K562 (cell line): ENCODE data around the gene ZC3H18.
A peak's percentile ranks its signal among the peaks of the same experiment; 100 is the strongest.

ENCODE experiments used
- POLR2AphosphoS2 ChIP-seq: IDR thresholded peaks from 2 replicates; pipeline ENCODE4 v1.6.1; 2012; ENCODE audit warnings: low read length, improper control_type of control experiment
- ZNF217 ChIP-seq: sonication (generic); formaldehyde crosslinking; IDR thresholded peaks from 2 replicates; pipeline ENCODE4 v1.8.0; 2022; ENCODE audit warnings: mild to moderate bottlenecking, missing genetic modification reagents
- ZNF707 ChIP-seq: fragments of 250-450 bp; sonication (Bioruptor Pico); conservative IDR thresholded peaks from 2 replicates; pipeline ENCODE4 v1.8.0; 2022; ENCODE audit warnings: inconsistent platforms, mild to moderate bottlenecking, moderate library complexity
- TF ChIP-seq, protein P1 (sequence below), 3 experiments: IDR thresholded peaks in 2 of 3; conservative IDR thresholded peaks in 1 of 3; 2 replicates each; pipeline ENCODE4 v1.5.1; 2011 to 2012; ENCODE audit warnings: low read length in 3 of 3, mild to moderate bottlenecking in 3 of 3, control low read depth in 2 of 3, improper control_type of control experiment in 1 of 3, inconsistent platforms in 1 of 3, low read depth in 1 of 3, mixed read lengths in 1 of 3, moderate library complexity in 1 of 3; ENCODE audit not compliant: insufficient read depth in 2 of 3
- TF ChIP-seq, protein P2 (sequence below): sonication (generic); formaldehyde crosslinking; IDR thresholded peaks from 2 replicates; pipeline ENCODE4 v1.8.1; 2022; ENCODE audit warnings: missing genetic modification reagents
- TF ChIP-seq, protein P3 (sequence below), 2 experiments: fragments of 450-650 bp; formaldehyde crosslinking in 1 of 2; IDR thresholded peaks; 2 replicates each; pipeline versions ENCODE4 v1.4.0 to v1.6.1; 2014 to 2020; ENCODE audit warnings: mild to moderate bottlenecking in 2 of 2, borderline replicate concordance in 1 of 2, low read depth in 1 of 2
- TF ChIP-seq, protein P4 (sequence below), 3 experiments: fragments of 200-800 bp in 1 of 3; fragments of 250-450 bp in 1 of 3; fragments of 450-650 bp in 1 of 3; sonication (Bioruptor Pico) in 1 of 3; sonication (Bioruptor generic) in 1 of 3; formaldehyde crosslinking in 1 of 3; IDR thresholded peaks; 2 replicates each; pipeline versions ENCODE4 v1.6.1 to v1.8.0; 2016 to 2022; ENCODE audit warnings: mild to moderate bottlenecking in 2 of 3, missing genetic modification characterization in 2 of 3, missing compliant biosample characterization in 1 of 3, moderate library complexity in 1 of 3

DNA sequence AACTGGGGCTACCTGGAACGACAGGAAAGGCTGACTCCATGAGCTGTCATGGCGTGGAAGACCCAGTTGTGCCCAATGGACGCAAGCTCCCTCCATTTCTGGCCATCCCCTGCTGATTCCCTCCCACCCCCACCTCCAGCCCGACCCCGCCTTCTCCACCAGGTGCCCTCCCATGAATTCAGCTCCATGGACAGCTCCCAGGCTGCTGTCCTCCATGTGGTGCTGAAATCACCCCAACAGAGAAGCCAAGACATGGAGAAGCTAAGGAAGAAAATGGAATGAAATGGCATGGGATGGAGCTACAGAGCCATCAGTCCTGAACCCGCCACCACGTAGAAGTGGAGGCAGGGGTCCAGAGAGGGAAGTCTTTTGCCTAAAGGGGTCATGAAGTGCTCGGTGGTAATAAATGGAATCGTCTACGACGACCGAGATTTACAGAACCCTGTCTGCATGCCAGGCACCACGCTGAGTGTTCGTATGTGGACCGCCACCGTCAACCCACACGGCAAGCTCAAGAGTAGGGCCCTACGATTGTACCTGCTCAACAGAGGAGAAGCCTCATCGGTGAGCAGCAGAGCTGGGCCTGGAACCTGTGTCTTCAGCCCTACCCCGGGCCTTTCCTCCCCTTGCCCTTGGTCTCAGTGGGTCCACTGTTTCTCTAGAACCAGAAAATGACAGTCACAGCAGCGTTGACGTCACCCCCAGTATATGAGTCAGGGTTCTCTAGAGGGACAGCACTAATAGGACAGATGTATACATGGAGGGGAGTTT lies 9.3 kb upstream of the ZC3H18 start:
- TF ChIP-seq, protein P1, sequence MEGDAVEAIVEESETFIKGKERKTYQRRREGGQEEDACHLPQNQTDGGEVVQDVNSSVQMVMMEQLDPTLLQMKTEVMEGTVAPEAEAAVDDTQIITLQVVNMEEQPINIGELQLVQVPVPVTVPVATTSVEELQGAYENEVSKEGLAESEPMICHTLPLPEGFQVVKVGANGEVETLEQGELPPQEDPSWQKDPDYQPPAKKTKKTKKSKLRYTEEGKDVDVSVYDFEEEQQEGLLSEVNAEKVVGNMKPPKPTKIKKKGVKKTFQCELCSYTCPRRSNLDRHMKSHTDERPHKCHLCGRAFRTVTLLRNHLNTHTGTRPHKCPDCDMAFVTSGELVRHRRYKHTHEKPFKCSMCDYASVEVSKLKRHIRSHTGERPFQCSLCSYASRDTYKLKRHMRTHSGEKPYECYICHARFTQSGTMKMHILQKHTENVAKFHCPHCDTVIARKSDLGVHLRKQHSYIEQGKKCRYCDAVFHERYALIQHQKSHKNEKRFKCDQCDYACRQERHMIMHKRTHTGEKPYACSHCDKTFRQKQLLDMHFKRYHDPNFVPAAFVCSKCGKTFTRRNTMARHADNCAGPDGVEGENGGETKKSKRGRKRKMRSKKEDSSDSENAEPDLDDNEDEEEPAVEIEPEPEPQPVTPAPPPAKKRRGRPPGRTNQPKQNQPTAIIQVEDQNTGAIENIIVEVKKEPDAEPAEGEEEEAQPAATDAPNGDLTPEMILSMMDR (IDR thresholded peaks at IDR 0.05 in 2 of 3, conservative IDR thresholded peaks at IDR 0.05 in 1 of 3; ENCODE audit: insufficient read depth in 2 of 3, low read depth in 1 of 3, low read length in 3 of 3), result 0 out of 6 replicates have a peak, but pooled peaks of 1 of the 3 experiments have one; percentile 0
- peak; percentile 93 for TF ChIP-seq ZNF217 (CRISPR knock-in tag)
- no peak for TF ChIP-seq POLR2AphosphoS2
- TF ChIP-seq, protein P2, sequence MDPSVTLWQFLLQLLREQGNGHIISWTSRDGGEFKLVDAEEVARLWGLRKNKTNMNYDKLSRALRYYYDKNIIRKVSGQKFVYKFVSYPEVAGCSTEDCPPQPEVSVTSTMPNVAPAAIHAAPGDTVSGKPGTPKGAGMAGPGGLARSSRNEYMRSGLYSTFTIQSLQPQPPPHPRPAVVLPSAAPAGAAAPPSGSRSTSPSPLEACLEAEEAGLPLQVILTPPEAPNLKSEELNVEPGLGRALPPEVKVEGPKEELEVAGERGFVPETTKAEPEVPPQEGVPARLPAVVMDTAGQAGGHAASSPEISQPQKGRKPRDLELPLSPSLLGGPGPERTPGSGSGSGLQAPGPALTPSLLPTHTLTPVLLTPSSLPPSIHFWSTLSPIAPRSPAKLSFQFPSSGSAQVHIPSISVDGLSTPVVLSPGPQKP (CRISPR knock-in tag), result 0 out of 2 replicates have a peak, but pooled peaks have one; percentile 81
- TF ChIP-seq, protein P3, sequence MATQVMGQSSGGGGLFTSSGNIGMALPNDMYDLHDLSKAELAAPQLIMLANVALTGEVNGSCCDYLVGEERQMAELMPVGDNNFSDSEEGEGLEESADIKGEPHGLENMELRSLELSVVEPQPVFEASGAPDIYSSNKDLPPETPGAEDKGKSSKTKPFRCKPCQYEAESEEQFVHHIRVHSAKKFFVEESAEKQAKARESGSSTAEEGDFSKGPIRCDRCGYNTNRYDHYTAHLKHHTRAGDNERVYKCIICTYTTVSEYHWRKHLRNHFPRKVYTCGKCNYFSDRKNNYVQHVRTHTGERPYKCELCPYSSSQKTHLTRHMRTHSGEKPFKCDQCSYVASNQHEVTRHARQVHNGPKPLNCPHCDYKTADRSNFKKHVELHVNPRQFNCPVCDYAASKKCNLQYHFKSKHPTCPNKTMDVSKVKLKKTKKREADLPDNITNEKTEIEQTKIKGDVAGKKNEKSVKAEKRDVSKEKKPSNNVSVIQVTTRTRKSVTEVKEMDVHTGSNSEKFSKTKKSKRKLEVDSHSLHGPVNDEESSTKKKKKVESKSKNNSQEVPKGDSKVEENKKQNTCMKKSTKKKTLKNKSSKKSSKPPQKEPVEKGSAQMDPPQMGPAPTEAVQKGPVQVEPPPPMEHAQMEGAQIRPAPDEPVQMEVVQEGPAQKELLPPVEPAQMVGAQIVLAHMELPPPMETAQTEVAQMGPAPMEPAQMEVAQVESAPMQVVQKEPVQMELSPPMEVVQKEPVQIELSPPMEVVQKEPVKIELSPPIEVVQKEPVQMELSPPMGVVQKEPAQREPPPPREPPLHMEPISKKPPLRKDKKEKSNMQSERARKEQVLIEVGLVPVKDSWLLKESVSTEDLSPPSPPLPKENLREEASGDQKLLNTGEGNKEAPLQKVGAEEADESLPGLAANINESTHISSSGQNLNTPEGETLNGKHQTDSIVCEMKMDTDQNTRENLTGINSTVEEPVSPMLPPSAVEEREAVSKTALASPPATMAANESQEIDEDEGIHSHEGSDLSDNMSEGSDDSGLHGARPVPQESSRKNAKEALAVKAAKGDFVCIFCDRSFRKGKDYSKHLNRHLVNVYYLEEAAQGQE (IDR thresholded peaks at IDR 0.05; ENCODE audit: borderline replicate concordance), result peak; percentile 100
- TF ChIP-seq, protein P3 (CRISPR knock-in tag; IDR thresholded peaks at IDR 0.05; ENCODE audit: low read depth), result peak; percentile 97
- TF ChIP-seq ZNF707 (CRISPR knock-in tag), result no peak
- TF ChIP-seq, protein P4, sequence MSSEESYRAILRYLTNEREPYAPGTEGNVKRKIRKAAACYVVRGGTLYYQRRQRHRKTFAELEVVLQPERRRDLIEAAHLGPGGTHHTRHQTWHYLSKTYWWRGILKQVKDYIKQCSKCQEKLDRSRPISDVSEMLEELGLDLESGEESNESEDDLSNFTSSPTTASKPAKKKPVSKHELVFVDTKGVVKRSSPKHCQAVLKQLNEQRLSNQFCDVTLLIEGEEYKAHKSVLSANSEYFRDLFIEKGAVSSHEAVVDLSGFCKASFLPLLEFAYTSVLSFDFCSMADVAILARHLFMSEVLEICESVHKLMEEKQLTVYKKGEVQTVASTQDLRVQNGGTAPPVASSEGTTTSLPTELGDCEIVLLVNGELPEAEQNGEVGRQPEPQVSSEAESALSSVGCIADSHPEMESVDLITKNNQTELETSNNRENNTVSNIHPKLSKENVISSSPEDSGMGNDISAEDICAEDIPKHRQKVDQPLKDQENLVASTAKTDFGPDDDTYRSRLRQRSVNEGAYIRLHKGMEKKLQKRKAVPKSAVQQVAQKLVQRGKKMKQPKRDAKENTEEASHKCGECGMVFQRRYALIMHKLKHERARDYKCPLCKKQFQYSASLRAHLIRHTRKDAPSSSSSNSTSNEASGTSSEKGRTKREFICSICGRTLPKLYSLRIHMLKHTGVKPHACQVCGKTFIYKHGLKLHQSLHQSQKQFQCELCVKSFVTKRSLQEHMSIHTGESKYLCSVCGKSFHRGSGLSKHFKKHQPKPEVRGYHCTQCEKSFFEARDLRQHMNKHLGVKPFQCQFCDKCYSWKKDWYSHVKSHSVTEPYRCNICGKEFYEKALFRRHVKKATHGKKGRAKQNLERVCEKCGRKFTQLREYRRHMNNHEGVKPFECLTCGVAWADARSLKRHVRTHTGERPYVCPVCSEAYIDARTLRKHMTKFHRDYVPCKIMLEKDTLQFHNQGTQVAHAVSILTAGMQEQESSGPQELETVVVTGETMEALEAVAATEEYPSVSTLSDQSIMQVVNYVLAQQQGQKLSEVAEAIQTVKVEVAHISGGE (CRISPR knock-in tag; IDR thresholded peaks at IDR 0.05), result peak in 1 of 3 experiments; percentile 84; a peak in 2 of 6 replicates
